SK-N-SH (cell line): ENCODE data around the gene ZNF770.
"Not testable (repeated sequence)": the region's sequence is repeated elsewhere in the genome, so short reads cannot be mapped to it uniquely, and the experiment has no call there.

Experiments
- POLR2AphosphoS5 ChIP-seq: IDR thresholded peaks from 2 replicates; pipeline ENCODE4 v1.6.1; 2012; ENCODE audit warnings: low read depth, low read length
- YY1 ChIP-seq: IDR thresholded peaks from 2 replicates; pipeline ENCODE4 v1.4.0; 2012; ENCODE audit warnings: low read depth, mild to moderate bottlenecking
- TF ChIP-seq, protein P1 (sequence below): fragments of 200-600 bp; sonication (generic); IDR thresholded peaks from 2 replicates; pipeline ENCODE4 v1.6.1; 2017; ENCODE audit warnings: antibody characterized with exemption, mild to moderate bottlenecking, moderate library complexity

DNA sequence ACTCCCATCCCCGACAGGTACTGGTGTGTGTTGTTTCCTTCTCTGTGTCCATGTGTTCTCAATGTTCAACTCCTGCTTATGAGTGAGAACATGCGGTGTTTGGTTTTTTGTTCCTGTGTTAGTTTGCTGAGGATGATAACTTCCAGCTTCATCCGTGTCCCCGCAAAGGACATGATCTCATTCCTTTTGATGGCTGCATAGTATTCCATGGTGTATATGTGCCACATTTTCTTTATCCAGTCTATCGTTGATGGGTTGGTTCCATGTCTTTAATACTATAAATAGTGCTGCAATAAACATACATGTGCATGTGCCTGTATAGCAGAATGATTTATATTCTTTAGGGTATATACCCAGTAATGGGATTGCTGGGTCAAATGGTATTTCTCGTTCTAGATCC, 59.7 kb downstream of the ZNF770 start:
- not testable (repeated sequence) for TF ChIP-seq YY1, POLR2AphosphoS5
- TF ChIP-seq, protein P1, sequence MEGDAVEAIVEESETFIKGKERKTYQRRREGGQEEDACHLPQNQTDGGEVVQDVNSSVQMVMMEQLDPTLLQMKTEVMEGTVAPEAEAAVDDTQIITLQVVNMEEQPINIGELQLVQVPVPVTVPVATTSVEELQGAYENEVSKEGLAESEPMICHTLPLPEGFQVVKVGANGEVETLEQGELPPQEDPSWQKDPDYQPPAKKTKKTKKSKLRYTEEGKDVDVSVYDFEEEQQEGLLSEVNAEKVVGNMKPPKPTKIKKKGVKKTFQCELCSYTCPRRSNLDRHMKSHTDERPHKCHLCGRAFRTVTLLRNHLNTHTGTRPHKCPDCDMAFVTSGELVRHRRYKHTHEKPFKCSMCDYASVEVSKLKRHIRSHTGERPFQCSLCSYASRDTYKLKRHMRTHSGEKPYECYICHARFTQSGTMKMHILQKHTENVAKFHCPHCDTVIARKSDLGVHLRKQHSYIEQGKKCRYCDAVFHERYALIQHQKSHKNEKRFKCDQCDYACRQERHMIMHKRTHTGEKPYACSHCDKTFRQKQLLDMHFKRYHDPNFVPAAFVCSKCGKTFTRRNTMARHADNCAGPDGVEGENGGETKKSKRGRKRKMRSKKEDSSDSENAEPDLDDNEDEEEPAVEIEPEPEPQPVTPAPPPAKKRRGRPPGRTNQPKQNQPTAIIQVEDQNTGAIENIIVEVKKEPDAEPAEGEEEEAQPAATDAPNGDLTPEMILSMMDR: not testable (repeated sequence)
